Esophagus squamous epithelium (tissue), 5 donors: ENCODE measurements around the gene PAGE2B. TPM values are rescaled to one million over a fixed set of nuclear protein-coding genes. Genes with fewer than 3 reads are reported as not detected.

Experiments used
- DNase-seq: peaks from one replicate; lab custom pipeline; 2025; lab: John Stamatoyannopoulos, UW
- H3K27ac ChIP-seq, 4 donors: fragments of 200-600 bp; sonication (generic); one replicate each; pipeline ENCODE4 v1.5.1; 2016 to 2019; ENCODE audit warnings: mild to moderate bottlenecking in 1 of 4
- H3K27me3 ChIP-seq, 4 donors: fragments of 200-600 bp; sonication (generic); 1 replicate in 3 of 4; 2 replicates in 1 of 4; pipeline versions ENCODE4 v1.5.1 to v1.6.0; 2017 to 2021; ENCODE audit warnings: antibody characterized with exemption in 1 of 4
- H3K36me3 ChIP-seq, 3 donors: fragments of 200-600 bp; sonication (generic); one replicate each; pipeline ENCODE4 v1.5.1; 2016 to 2019
- H3K4me1 ChIP-seq, 3 donors: fragments of 200-600 bp; sonication (generic); one replicate each; pipeline ENCODE4 v1.5.1; 2017 to 2019
- H3K4me3 ChIP-seq, 4 donors: fragments of 200-600 bp; sonication (generic); 1 replicate in 3 of 4; 2 replicates in 1 of 4; pipeline ENCODE4 v1.5.1; 2016 to 2019; ENCODE audit warnings: mild to moderate bottlenecking in 2 of 4, moderate library complexity in 1 of 4
- H3K9me3 ChIP-seq, 3 donors: fragments of 200-600 bp; sonication (generic); one replicate each; pipeline ENCODE4 v1.5.1; 2016 to 2019
- POLR2A ChIP-seq, 4 donors: fragments of 450-650 bp; IDR thresholded peaks; one replicate each; pipeline ENCODE4 v1.6.1; 2017; ENCODE audit warnings: antibody characterized with exemption in 4 of 4, mild to moderate bottlenecking in 4 of 4, moderate library complexity in 3 of 4
- WGBS, 2 donors: methylation state at CpG; one replicate each; pipeline ENCODE4 v1.1.5; 2018; 5-methylcytosine and 5-hydroxymethylcytosine counted together
- intact Hi-C: fragments of 100-400 bp; cut with DNase I; formaldehyde crosslinking; loops from one replicate; pipeline ENCODE4 v1.15.0; 2022
- total RNA-seq, 4 donors: library from RNA; depleted of rRNA; stranded (reverse); fragments of >200 nt; gene quantifications; one replicate each; pipeline ENCODE4 v1.1.0, GENCODE V29; 2016
- TF ChIP-seq, protein P1 (sequence below), 6 experiments: fragments of 450-650 bp in 4 of 6; fragments of 200-600 bp in 2 of 6; sonication (generic) in 2 of 6; IDR thresholded peaks; one replicate each; pipeline ENCODE4 v1.5.1; 2016 to 2019; ENCODE audit warnings: antibody characterized with exemption in 6 of 6, mild to moderate bottlenecking in 4 of 6, moderate library complexity in 4 of 6
- donor health status: DM: yes; HTN: yes; CAD: no.

The PAGE2B gene
- total RNA-seq, 4 donors from 2014 or later = not detected

DNA sequence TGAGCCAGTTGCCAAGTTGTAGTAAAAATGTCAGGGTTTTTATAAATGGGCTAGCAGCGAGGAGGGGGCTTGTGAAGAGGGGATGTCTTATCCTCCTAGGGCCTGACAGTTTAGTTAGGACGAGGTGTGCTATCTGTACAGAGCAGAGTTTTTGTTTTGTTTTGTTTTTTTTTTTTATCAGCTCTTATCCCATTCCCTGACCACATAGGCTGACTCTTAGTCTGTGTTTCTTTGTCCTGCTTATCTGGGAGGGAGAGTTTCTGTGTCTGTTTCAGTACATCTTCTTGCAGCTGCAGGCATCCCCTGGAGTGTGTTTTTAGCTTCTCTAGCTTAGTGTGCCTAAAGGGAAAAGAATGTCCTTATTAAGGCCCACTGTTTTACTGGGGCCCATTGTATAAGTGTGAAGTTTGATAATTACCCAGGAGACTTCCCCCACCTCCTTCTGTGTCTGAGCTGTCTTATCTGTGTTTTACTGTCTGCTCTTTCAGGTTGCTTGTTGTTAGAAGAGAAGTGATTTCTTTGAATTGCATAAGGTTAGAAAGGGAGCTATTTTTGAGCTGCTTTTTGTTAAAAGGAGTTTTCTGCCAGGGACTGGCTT lies 46.0 kb downstream of the PAGE2B start:
- DNase-seq = no peak
- H3K27ac ChIP-seq = no peak overlapping the region
- no peaks in the 10 kb centered on the region for H3K4me1 ChIP-seq
- H3K4me3 ChIP-seq = no peak overlapping the region
- H3K27me3 ChIP-seq = no peaks in the 10 kb centered on the region
- no peaks in the 10 kb centered on the region for H3K36me3 ChIP-seq
- H3K9me3 ChIP-seq = no peaks in the 10 kb centered on the region
- intact Hi-C loops = no loop called here
- WGBS, 2 donors = 26 to 65% methylated on average over 2 of the region's 2 CpGs
- no peak for TF ChIP-seq POLR2A (IDR thresholded peaks at IDR 0.05)
- TF ChIP-seq, protein P1, sequence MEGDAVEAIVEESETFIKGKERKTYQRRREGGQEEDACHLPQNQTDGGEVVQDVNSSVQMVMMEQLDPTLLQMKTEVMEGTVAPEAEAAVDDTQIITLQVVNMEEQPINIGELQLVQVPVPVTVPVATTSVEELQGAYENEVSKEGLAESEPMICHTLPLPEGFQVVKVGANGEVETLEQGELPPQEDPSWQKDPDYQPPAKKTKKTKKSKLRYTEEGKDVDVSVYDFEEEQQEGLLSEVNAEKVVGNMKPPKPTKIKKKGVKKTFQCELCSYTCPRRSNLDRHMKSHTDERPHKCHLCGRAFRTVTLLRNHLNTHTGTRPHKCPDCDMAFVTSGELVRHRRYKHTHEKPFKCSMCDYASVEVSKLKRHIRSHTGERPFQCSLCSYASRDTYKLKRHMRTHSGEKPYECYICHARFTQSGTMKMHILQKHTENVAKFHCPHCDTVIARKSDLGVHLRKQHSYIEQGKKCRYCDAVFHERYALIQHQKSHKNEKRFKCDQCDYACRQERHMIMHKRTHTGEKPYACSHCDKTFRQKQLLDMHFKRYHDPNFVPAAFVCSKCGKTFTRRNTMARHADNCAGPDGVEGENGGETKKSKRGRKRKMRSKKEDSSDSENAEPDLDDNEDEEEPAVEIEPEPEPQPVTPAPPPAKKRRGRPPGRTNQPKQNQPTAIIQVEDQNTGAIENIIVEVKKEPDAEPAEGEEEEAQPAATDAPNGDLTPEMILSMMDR (IDR thresholded peaks at IDR 0.05) = no peak

- no peak overlapping the region for H3K4me3 ChIP-seq
- no peaks in the 10 kb centered on the region for H3K27me3 ChIP-seq
- no peaks in the 10 kb centered on the region for H3K4me1 ChIP-seq
- H3K27ac ChIP-seq = no peak overlapping the region
- no peak for DNase-seq
- H3K36me3 ChIP-seq = no peaks in the 10 kb centered on the region
- no peaks in the 10 kb centered on the region for H3K9me3 ChIP-seq
- intact Hi-C loops = no loop called here
- TF ChIP-seq POLR2A (IDR thresholded peaks at IDR 0.05) = no peak
- TF ChIP-seq, protein P1 (IDR thresholded peaks at IDR 0.05) = no peak
- 87 to 97% methylated on average over 5 to 7 of the region's 7 CpGs for WGBS, 2 donors
Measured at GRCh38 chrX:55123900-55124299, 49.1 kb downstream of the PAGE2B start.

GRCh38 chrX:55127692-55128091 lies 52.9 kb downstream of the PAGE2B start:
- no peak overlapping the region for H3K4me3 ChIP-seq
- TF ChIP-seq POLR2A (IDR thresholded peaks at IDR 0.05) = no peak
- TF ChIP-seq, protein P1 (IDR thresholded peaks at IDR 0.05) = no peak
- no peaks in the 10 kb centered on the region for H3K27me3 ChIP-seq
- no peaks in the 10 kb centered on the region for H3K9me3 ChIP-seq
- intact Hi-C loops = no loop called here
- no peak for DNase-seq
- no peaks in the 10 kb centered on the region for H3K4me1 ChIP-seq
- no peaks in the 10 kb centered on the region for H3K36me3 ChIP-seq
- H3K27ac ChIP-seq = no peak overlapping the region
- WGBS, 2 donors = 38 to 54% methylated on average over 2 of the region's 2 CpGs

Other genes with a start within 250 kb of the PAGE2B start
- gene TRO, start 154.2 kb upstream of the PAGE2B start, total RNA-seq = 10 to 100 TPM in 1 of 4 donors, 1 to 10 TPM in 2, under 1 TPM in 1; 0.70 to 44.4 (median 6.1) TPM
- not detected for gene PFKFB1, start 80.8 kb upstream of the PAGE2B start, total RNA-seq
- gene APEX2, start 74.7 kb upstream of the PAGE2B start, total RNA-seq = 10 to 100 TPM; 11.4 to 16.7 (median 13.5) TPM
- not detected for gene ALAS2, start 44.1 kb upstream of the PAGE2B start, total RNA-seq
- gene PAGE2, start 14.0 kb downstream of the PAGE2B start, total RNA-seq = not detected
- gene PAGE5, start 145.3 kb downstream of the PAGE2B start, total RNA-seq = not detected
- gene PAGE3, start 189.9 kb downstream of the PAGE2B start, total RNA-seq = not detected